HCT116 (cell line): ENCODE results near the gene GRID2IP. TPM values are rescaled to one million over a fixed set of nuclear protein-coding genes. Genes with fewer than 3 reads are reported as not detected.

Source experiments
- ATAC-seq: fragments of 200-7000 bp; cut with Tn5 transposase; 2 replicates; pipeline ENCODE4 v1.9.1; 2020; ENCODE audit warnings: mild to moderate bottlenecking, moderate library complexity
- BruUV-seq: library from RNA; stranded (reverse); fragments of 400-500 nt; replicated peaks from 2 replicates; lab custom pipeline; 2021; lab: Mats Ljungman, UMichigan
- CTCF ChIA-PET: fragments of 300-600 bp; sonication (Branson Sonifier 250); formaldehyde crosslinking; loops from one replicate; lab custom pipeline; 2021; ENCODE audit warnings: antibody characterized with exemption; lab: Charles Lee
- POLR2A ChIA-PET: fragments of 300-600, 350-600 bp; sonication (Branson Sonifier 250); formaldehyde crosslinking; loops from one replicate; lab custom pipeline; 2021; ENCODE audit warnings: antibody characterized with exemption; lab: Charles Lee
- RAD21 ChIA-PET, 2 experiments: fragments of 300-600 bp; sonication (Branson Sonifier 250); formaldehyde crosslinking; loops; one replicate each; lab custom pipeline; 2023; ENCODE audit warnings: low total read pairs in 2 of 2; ENCODE audit not compliant: uncharacterized antibody in 2 of 2, unreplicated experiment in 2 of 2, low non-redundant PET in 1 of 2; lab: Charles Lee
- DNase-seq: peaks from one replicate; pipeline ENCODE4 v3.0.0-alpha.2; 2010; ENCODE audit warnings: low read depth, low spot score
- H2AFZ ChIP-seq: fragments of 200-600 bp; shearing (Covaris generic), sonication (generic); 2 replicates; pipeline ENCODE4 v1.6.1; 2017; ENCODE audit warnings: low read depth, mixed run types, mixed read lengths, antibody characterized with exemption, low read length; ENCODE audit not compliant: poor library complexity, severe bottlenecking
- H3K27ac ChIP-seq: 2 replicates; pipeline ENCODE4 v1.5.1; 2012; ENCODE audit warnings: low read depth, low read length
- H3K27me3 ChIP-seq: fragments of 200-600 bp; sonication (generic); 2 replicates; pipeline ENCODE4 v1.6.1; 2016; ENCODE audit warnings: mixed run types, low read length, mixed read lengths; ENCODE audit not compliant: insufficient read depth
- H3K36me3 ChIP-seq, 2 experiments: fragments of 200-500 bp in 1 of 2; fragments of 200-600 bp in 1 of 2; sonication (Bioruptor generic) in 1 of 2; sonication (generic) in 1 of 2; 2 replicates each; pipeline versions ENCODE4 v1.5.1 to v1.6.1; 2014 to 2016; ENCODE audit warnings: low read length in 2 of 2, inconsistent platforms in 1 of 2, mixed read lengths in 1 of 2, mixed run types in 1 of 2; ENCODE audit not compliant: insufficient read depth in 2 of 2, control insufficient read depth in 1 of 2
- H3K4me1 ChIP-seq, 2 experiments: fragments of 200-600 bp in 1 of 2; sonication (generic) in 1 of 2; 2 replicates each; pipeline versions ENCODE4 v1.5.1 to v1.6.1; 2012 to 2017; ENCODE audit warnings: low read length in 2 of 2, inconsistent platforms in 1 of 2, mild to moderate bottlenecking in 1 of 2, mixed read lengths in 1 of 2, mixed run types in 1 of 2, moderate library complexity in 1 of 2; ENCODE audit not compliant: insufficient read depth in 2 of 2, control insufficient read depth in 1 of 2
- H3K4me2 ChIP-seq: fragments of 200-600 bp; sonication (generic); 2 replicates; pipeline ENCODE4 v1.6.1; 2017; ENCODE audit warnings: mixed run types, low read length, mixed read lengths
- H3K4me3 ChIP-seq, 2 experiments: fragments of 200-600 bp in 1 of 2; sonication (generic) in 1 of 2; replicated peaks in 1 of 2; 2 replicates each; pipeline ENCODE4 v1.5.1; 2011 to 2016; ENCODE audit warnings: low read length in 2 of 2, control low read depth in 1 of 2, low read depth in 1 of 2, mild to moderate bottlenecking in 1 of 2, mixed read lengths in 1 of 2, mixed run types in 1 of 2
- H3K79me2 ChIP-seq: fragments of 200-600 bp; sonication (generic); 2 replicates; pipeline ENCODE4 v1.6.1; 2017; ENCODE audit warnings: mild to moderate bottlenecking, mixed run types, low read length, moderate library complexity, mixed read lengths; ENCODE audit not compliant: insufficient read depth
- H3K9ac ChIP-seq: fragments of 200-600 bp; sonication (generic); 2 replicates; pipeline ENCODE4 v1.6.1; 2016; ENCODE audit warnings: low read length, mixed read lengths
- H3K9me2 ChIP-seq: fragments of 200-600 bp; sonication (generic), shearing (Covaris generic); 2 replicates; pipeline ENCODE4 v1.6.1; 2017; ENCODE audit warnings: mixed run types, mild to moderate bottlenecking, moderate library complexity; ENCODE audit not compliant: insufficient read depth
- H3K9me3 ChIP-seq, 2 experiments: fragments of 200-500 bp in 1 of 2; fragments of 200-600 bp in 1 of 2; sonication (Bioruptor generic) in 1 of 2; sonication (generic) in 1 of 2; 2 replicates each; pipeline ENCODE4 v1.6.1; 2014 to 2017; ENCODE audit warnings: low read length in 2 of 2, mixed read lengths in 2 of 2, inconsistent platforms in 1 of 2, low read depth in 1 of 2, mild to moderate bottlenecking in 1 of 2, mixed run types in 1 of 2, moderate library complexity in 1 of 2; ENCODE audit not compliant: control insufficient read depth in 1 of 2, insufficient read depth in 1 of 2
- H4K20me1 ChIP-seq: fragments of 200-600 bp; sonication (generic), shearing (Covaris generic); 2 replicates; pipeline ENCODE4 v1.6.1; 2017; ENCODE audit warnings: mixed run types, mild to moderate bottlenecking, moderate library complexity; ENCODE audit not compliant: insufficient read depth
- EGR1 ChIP-seq: IDR thresholded peaks from 2 replicates; pipeline ENCODE4 v1.6.1; 2012; ENCODE audit warnings: low read depth
- ELF1 ChIP-seq: IDR thresholded peaks from 2 replicates; pipeline ENCODE4 v1.6.1; 2012; ENCODE audit warnings: low read depth, borderline replicate concordance
- EZH2 ChIP-seq: fragments of 200-600 bp; sonication (generic); IDR thresholded peaks from 2 replicates; pipeline ENCODE4 v1.6.1; 2017; ENCODE audit warnings: antibody characterized with exemption, mixed run types
- EZH2phosphoT487 ChIP-seq: fragments of 200-600 bp; IDR thresholded peaks from 2 replicates; pipeline ENCODE4 v1.6.1; 2018; ENCODE audit warnings: antibody characterized with exemption, borderline replicate concordance
- FOSL1 ChIP-seq: IDR thresholded peaks from 2 replicates; pipeline ENCODE4 v1.6.1; 2012; ENCODE audit warnings: low read depth
- POLR2A ChIP-seq: IDR thresholded peaks from 2 replicates; pipeline ENCODE4 v1.7.0; 2011; ENCODE audit warnings: borderline replicate concordance; ENCODE audit not compliant: insufficient read depth, insufficient read length; ENCODE audit errors: extremely low read depth
- POLR2AphosphoS5 ChIP-seq: IDR thresholded peaks from 2 replicates; pipeline ENCODE4 v1.6.1; 2011; ENCODE audit warnings: mild to moderate bottlenecking, low read depth, low read length, moderate library complexity
- REST ChIP-seq: IDR thresholded peaks from 2 replicates; pipeline ENCODE4 v1.6.1; 2012; ENCODE audit warnings: low read depth
- SIN3A ChIP-seq: IDR thresholded peaks from 2 replicates; pipeline ENCODE4 v1.6.1; 2012; ENCODE audit warnings: low read depth
- TCF7L2 ChIP-seq: IDR thresholded peaks from 2 replicates; pipeline ENCODE4 v1.7.0; 2011; ENCODE audit warnings: borderline replicate concordance, inconsistent platforms; ENCODE audit not compliant: insufficient read depth, insufficient read length; ENCODE audit errors: extremely low read depth
- ZBTB33 ChIP-seq: IDR thresholded peaks from 2 replicates; pipeline ENCODE4 v1.6.1; 2011; ENCODE audit warnings: mild to moderate bottlenecking, low read length, moderate library complexity; ENCODE audit not compliant: insufficient replicate concordance; ENCODE audit errors: extremely low read depth
- intact Hi-C: fragments of 100-400 bp; cut with micrococcal nuclease; formaldehyde crosslinking; loops from 2 replicates; pipeline ENCODE4 v1.10.0; 2022
- total RNA-seq: library from RNA; stranded (reverse); gene quantifications from one replicate; pipeline ENCODE4 v1.2.1, GENCODE V29; 2021; ENCODE audit not compliant: unreplicated experiment
- TF ChIP-seq, protein P1 (sequence below), 3 experiments: fragments of 200-600 bp in 1 of 3; sonication (generic) in 1 of 3; IDR thresholded peaks in 2 of 3; conservative IDR thresholded peaks in 1 of 3; 2 replicates each; pipeline ENCODE4 v1.5.1; 2012 to 2017; ENCODE audit warnings: low read depth in 2 of 3, low read length in 2 of 3, antibody characterized with exemption in 1 of 3, borderline replicate concordance in 1 of 3, control low read depth in 1 of 3, mild to moderate bottlenecking in 1 of 3, mixed read lengths in 1 of 3, mixed run types in 1 of 3, moderate library complexity in 1 of 3; ENCODE audit not compliant: insufficient read depth in 1 of 3

Gene GRID2IP
- total RNA-seq, 1 experiment from 2014 or later = 3.2 TPM

- no peaks in the 10 kb centered on the region for H4K20me1 ChIP-seq
- DNase-seq (no peak), ATAC-seq (no peak)
- intact Hi-C loops = no loop called here
- peak overlapping the region in 1 of 2 experiments; percentile 69; a peak in 2 of 4 replicates for H3K4me3 ChIP-seq
- POLR2A ChIA-PET = interaction anchor here (0.7 kb wide), 1 partner anchor 190 kb away, joined by 6 read pairs; no protein-coding TSS in a partner anchor
- H3K4me2 ChIP-seq = peak overlapping the region; percentile 96
- peaks cover 0 to 1% of the 10 kb centered on the region in 2 experiments; a peak in 2 of 4 replicates for H3K36me3 ChIP-seq
- BruUV-seq = no TSS peak
- H2AFZ ChIP-seq = no peak overlapping the region
- H3K9ac ChIP-seq = peak overlapping the region; percentile 82
- no peak overlapping the region for H3K27ac ChIP-seq
- RAD21 ChIA-PET = no interaction called here
- peaks cover 11 to 23% of the 10 kb centered on the region in 2 experiments for H3K4me1 ChIP-seq
- peaks cover 22% of the 10 kb centered on the region; the same call in 1 of the 2 replicates for H3K79me2 ChIP-seq
- no peaks in the 10 kb centered on the region for H3K27me3 ChIP-seq
- no peaks in the 10 kb centered on the region for H3K9me3 ChIP-seq
- CTCF ChIA-PET = interaction anchor here (1.1 to 2.6 kb wide), 4 partner anchors 15 to 60 kb away, joined by 3 to 12 read pairs (median 4); partner anchors contain the start of gene INTS15
- no peaks in the 10 kb centered on the region for H3K9me2 ChIP-seq
- TF ChIP-seq EZH2phosphoT487 = no peak
- no peak for TF ChIP-seq REST
- no peak for TF ChIP-seq ZBTB33
- TF ChIP-seq, protein P1, sequence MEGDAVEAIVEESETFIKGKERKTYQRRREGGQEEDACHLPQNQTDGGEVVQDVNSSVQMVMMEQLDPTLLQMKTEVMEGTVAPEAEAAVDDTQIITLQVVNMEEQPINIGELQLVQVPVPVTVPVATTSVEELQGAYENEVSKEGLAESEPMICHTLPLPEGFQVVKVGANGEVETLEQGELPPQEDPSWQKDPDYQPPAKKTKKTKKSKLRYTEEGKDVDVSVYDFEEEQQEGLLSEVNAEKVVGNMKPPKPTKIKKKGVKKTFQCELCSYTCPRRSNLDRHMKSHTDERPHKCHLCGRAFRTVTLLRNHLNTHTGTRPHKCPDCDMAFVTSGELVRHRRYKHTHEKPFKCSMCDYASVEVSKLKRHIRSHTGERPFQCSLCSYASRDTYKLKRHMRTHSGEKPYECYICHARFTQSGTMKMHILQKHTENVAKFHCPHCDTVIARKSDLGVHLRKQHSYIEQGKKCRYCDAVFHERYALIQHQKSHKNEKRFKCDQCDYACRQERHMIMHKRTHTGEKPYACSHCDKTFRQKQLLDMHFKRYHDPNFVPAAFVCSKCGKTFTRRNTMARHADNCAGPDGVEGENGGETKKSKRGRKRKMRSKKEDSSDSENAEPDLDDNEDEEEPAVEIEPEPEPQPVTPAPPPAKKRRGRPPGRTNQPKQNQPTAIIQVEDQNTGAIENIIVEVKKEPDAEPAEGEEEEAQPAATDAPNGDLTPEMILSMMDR (IDR thresholded peaks at IDR 0.05 in 2 of 3, conservative IDR thresholded peaks at IDR 0.05 in 1 of 3; ENCODE audit: borderline replicate concordance in 1 of 3, insufficient read depth in 1 of 3, low read depth in 2 of 3, low read length in 2 of 3) = no peak
- no peak for TF ChIP-seq POLR2A
- TF ChIP-seq ELF1 = no peak
- TF ChIP-seq POLR2AphosphoS5 = no peak
- no peak for TF ChIP-seq SIN3A
- TF ChIP-seq FOSL1 = no peak
- no peak for TF ChIP-seq TCF7L2
- no peak for TF ChIP-seq EGR1
- no peak for TF ChIP-seq EZH2
Observed at GRCh38 chr7:6575281-6576023, 24.2 kb upstream of the GRID2IP start.
